ENCODE results near the gene MEOX1. TPM values are rescaled to one million over a fixed set of nuclear protein-coding genes. Genes with fewer than 3 reads are reported as not detected.

The MEOX1 gene
- total and polyA plus RNA-seq, 2 experiments from 2014 or later, result 0.32 to 1.0 TPM

DNA sequence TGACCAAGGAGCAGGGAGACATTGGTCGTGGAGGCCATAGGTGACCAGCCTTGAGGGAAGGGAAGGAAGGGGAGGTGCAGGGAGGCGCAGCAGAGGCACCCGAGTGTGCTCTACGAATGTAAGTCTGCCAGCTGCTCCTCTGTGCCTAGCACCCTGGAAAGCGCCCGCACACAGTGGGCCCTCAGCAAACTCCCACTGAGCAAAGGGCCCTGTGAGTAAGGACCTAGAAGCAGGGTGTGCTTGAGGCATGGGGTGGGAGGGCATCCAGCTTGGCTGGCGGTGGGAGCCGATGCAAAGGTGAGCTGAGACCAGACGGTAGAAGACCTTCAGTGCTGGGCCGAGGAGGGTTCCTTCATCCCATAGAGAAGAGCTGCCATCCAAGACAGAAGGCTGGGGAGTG is 36.2 kb upstream of the MEOX1 start:
- no peaks in the 10 kb centered on the region for H3K36me3 ChIP-seq
- TF ChIP-seq, protein P1, sequence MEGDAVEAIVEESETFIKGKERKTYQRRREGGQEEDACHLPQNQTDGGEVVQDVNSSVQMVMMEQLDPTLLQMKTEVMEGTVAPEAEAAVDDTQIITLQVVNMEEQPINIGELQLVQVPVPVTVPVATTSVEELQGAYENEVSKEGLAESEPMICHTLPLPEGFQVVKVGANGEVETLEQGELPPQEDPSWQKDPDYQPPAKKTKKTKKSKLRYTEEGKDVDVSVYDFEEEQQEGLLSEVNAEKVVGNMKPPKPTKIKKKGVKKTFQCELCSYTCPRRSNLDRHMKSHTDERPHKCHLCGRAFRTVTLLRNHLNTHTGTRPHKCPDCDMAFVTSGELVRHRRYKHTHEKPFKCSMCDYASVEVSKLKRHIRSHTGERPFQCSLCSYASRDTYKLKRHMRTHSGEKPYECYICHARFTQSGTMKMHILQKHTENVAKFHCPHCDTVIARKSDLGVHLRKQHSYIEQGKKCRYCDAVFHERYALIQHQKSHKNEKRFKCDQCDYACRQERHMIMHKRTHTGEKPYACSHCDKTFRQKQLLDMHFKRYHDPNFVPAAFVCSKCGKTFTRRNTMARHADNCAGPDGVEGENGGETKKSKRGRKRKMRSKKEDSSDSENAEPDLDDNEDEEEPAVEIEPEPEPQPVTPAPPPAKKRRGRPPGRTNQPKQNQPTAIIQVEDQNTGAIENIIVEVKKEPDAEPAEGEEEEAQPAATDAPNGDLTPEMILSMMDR (IDR thresholded peaks at IDR 0.05; ENCODE audit: low read depth, low read length), result no peak
- H3K27ac ChIP-seq, result no peak overlapping the region
- no peak overlapping the region for H3K4me3 ChIP-seq
- no peaks in the 10 kb centered on the region for H3K27me3 ChIP-seq
- DNase-seq (ENCODE audit: low read depth in 1 of 2, low spot score in 1 of 2), result no peak
- no peaks in the 10 kb centered on the region for H3K9me3 ChIP-seq (ENCODE audit: low read depth)
- peaks cover 8% of the 10 kb centered on the region for H3K4me1 ChIP-seq (ENCODE audit: low read depth)

DNA sequence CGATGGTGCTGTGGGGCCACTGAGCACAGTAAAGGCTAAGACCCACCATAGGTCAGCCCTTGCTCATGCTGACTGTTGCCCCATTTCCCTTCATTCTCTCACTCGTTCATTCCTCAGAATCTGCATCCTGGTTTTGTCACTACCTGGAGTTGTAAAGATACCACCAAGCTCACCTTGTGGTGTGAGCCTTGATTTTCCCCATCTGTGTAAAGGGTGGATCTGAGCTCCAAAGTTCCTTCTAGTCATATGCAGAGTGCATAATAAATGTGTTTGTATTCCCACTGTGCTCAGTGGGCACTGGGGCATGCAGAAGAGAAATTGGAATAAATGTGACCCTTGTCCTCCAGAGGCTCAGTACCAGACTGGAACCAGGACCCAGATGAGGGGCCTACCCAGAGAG is 35.2 kb upstream of the MEOX1 start:
- no peak overlapping the region for H3K4me3 ChIP-seq
- H3K4me1 ChIP-seq (ENCODE audit: low read depth), result peaks cover 8% of the 10 kb centered on the region
- no peaks in the 10 kb centered on the region for H3K9me3 ChIP-seq (ENCODE audit: low read depth)
- TF ChIP-seq, protein P1 (IDR thresholded peaks at IDR 0.05; ENCODE audit: low read depth, low read length), result no peak
- DNase-seq (ENCODE audit: low read depth in 1 of 2, low spot score in 1 of 2), result no peak
- no peak overlapping the region for H3K27ac ChIP-seq
- no peaks in the 10 kb centered on the region for H3K36me3 ChIP-seq
- no peaks in the 10 kb centered on the region for H3K27me3 ChIP-seq

DNA sequence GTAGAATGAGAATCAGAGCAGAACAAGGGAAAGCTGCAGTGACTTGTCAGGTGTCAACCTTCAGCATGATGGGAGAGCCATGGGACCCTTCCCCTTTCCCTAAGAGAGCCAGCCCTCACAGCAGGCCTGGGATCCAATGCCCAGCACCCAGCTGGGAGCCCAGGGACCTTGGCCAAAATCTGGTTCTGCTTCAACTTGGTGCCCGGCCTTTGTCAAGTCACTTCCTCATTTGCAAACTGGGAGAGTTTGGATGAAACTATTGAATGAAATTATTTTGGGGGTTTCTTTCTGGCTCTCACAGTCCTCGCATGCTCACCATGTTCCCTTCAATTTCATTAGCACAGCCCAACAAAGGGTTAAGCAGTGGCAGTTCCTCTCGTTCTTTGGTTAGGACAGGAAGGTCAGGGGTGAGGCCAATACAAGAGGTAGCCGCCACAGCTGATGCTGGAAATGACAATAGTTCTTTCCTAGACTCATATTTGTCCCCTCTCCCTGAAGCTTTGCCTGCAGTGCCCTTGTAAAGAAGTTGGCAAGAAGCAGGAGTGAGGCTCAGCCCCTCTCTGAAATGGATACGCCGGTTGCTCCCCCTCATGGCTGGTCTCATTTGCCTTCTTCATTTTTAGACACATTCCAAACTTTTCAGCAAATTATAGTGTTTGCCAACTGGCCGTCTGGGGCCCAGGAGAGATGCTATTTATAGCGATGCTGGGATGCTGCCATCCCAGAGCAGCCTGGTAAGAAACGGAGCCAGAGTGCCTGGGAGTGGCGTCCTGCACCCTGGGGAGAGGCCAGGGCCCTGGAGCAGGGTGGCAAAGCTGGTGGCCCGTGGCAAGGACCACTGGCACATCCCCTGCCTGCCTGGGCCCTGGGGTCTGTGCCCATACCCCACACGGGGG is 34.5 kb upstream of the MEOX1 start:
- Histone ChIP-seq H3K9me3 (ENCODE audit: low read depth) (no peaks in the 10 kb centered on the region), H3K4me3 (no peak overlapping the region), H3K36me3 (no peaks in the 10 kb centered on the region), H3K4me1 (ENCODE audit: low read depth) (peaks cover 8% of the 10 kb centered on the region), H3K27me3 (no peaks in the 10 kb centered on the region), H3K27ac (peak overlapping the region; percentile 34)
- DNase-seq (ENCODE audit: low read depth in 1 of 2, low spot score in 1 of 2), result peak in 1 of 2 donors; percentile 64
- TF ChIP-seq, protein P1 (IDR thresholded peaks at IDR 0.05; ENCODE audit: low read depth, low read length), result peak; percentile 21

DNA sequence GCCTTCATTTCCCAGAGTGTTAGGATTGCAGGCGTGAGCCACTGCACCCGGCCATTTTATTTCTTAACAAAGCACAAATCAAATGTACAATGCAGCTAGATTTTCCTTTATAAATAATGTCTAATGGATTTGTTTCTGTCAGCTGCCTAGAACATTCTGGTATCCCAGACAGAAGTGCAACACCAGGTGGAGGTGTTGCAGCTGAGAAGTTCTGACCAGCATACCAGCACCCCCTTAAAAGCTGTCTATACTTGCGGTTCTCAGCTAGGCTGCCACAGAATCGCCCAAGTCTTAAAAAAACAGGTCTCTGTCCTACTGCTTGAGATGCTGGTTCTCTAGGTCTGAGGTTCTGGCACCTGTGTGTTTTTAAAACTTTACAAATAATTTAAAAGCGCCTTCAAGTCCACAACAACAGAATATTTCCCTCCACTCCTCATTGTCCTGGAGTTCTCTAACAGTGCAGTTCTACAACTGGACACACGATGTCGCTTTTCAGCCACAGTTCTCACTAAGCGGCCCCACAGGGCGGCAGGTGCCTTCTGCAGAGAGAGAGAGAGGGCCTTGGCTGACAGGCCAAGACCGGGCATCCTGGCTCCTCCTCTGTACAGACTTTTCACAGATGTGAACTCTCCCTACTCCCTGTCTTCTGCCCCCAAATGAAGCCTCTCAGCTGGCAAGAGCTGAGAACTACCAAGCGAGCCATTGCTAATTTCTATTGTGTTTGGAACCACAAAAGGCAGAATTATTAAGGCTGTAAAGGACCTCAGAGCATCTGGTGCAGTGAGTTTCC is 32.6 kb upstream of the MEOX1 start:
- no peaks in the 10 kb centered on the region for H3K27me3 ChIP-seq
- no peaks in the 10 kb centered on the region for H3K9me3 ChIP-seq (ENCODE audit: low read depth)
- no peak overlapping the region for H3K27ac ChIP-seq
- no peaks in the 10 kb centered on the region for H3K36me3 ChIP-seq
- DNase-seq (ENCODE audit: low read depth in 1 of 2, low spot score in 1 of 2), result peak; percentile 87 to 90
- H3K4me3 ChIP-seq, result no peak overlapping the region
- H3K4me1 ChIP-seq (ENCODE audit: low read depth), result peaks cover 8% of the 10 kb centered on the region
- TF ChIP-seq, protein P1 (IDR thresholded peaks at IDR 0.05; ENCODE audit: low read depth, low read length), result peak; percentile 90

DNA sequence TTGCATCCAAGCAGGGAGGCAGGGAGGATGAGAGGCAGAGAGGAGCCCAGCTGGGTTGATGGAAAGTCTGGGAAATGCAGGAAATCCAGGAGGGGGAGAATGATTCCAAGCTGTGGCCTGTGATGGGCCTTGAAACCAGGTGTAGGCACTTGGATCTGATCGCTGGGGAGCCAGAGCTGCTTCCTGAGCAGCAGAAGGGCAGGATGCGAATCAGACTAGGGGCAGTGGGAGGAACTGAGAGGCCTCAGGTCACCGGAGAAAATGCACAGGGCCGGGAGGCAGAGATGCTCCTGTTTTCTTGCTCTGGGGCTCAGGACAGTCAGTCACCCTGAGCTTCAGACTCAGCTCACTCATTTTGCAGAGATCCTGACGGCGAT is 29.6 kb upstream of the MEOX1 start:
- DNase-seq (ENCODE audit: low read depth in 1 of 2, low spot score in 1 of 2), result no peak
- TF ChIP-seq, protein P1 (IDR thresholded peaks at IDR 0.05; ENCODE audit: low read depth, low read length), result no peak
- H3K27me3 ChIP-seq, result no peaks in the 10 kb centered on the region

More for the DNA sequence above, 29.6 kb upstream of the MEOX1 start:
- Histone ChIP-seq H3K4me1 (ENCODE audit: low read depth) (peaks cover 4% of the 10 kb centered on the region), H3K36me3 (no peaks in the 10 kb centered on the region), H3K9me3 (ENCODE audit: low read depth) (no peaks in the 10 kb centered on the region), H3K4me3 (no peak overlapping the region), H3K27ac (no peak overlapping the region)

All from cardiac muscle cell (in vitro differentiated cells and primary cell).